Esophagus muscularis mucosa (tissue), 4 donors: Measurements from ENCODE around the gene TEC. TPM values are rescaled to one million over a fixed set of nuclear protein-coding genes. Genes with fewer than 3 reads are reported as not detected.

Source experiments
- DNase-seq: peaks from one replicate; pipeline ENCODE4 v3.0.0-alpha.2; 2017; ENCODE audit errors: extremely low spot score
- H3K27ac ChIP-seq, 4 donors: fragments of 200-600 bp; sonication (generic); replicated peaks in 1 of 4; 1 replicate in 3 of 4; 2 replicates in 1 of 4; pipeline ENCODE4 v1.5.1; 2016 to 2019; ENCODE audit warnings: mild to moderate bottlenecking in 1 of 4
- H3K27me3 ChIP-seq, 4 donors: fragments of 200-600 bp; sonication (generic); one replicate each; pipeline versions ENCODE4 v1.5.1 to v1.6.0; 2016 to 2019
- H3K36me3 ChIP-seq, 4 donors: fragments of 200-600 bp; sonication (generic); one replicate each; pipeline ENCODE4 v1.5.1; 2016 to 2019
- H3K4me1 ChIP-seq, 4 donors: fragments of 200-600 bp; sonication (generic); one replicate each; pipeline ENCODE4 v1.5.1; 2016 to 2019
- H3K4me3 ChIP-seq, 4 donors: fragments of 200-600 bp; sonication (generic); 1 replicate in 2 of 4; 2 replicates in 2 of 4; pipeline ENCODE4 v1.5.1; 2016 to 2019; ENCODE audit warnings: mild to moderate bottlenecking in 4 of 4, moderate library complexity in 1 of 4
- H3K9me3 ChIP-seq, 4 donors: fragments of 200-600 bp; sonication (generic); 1 replicate in 3 of 4; 2 replicates in 1 of 4; pipeline ENCODE4 v1.5.1; 2016 to 2019
- CTCF ChIP-seq, 3 experiments: fragments of 200-600 bp in 2 of 3; fragments of 450-650 bp in 1 of 3; sonication (generic) in 2 of 3; IDR thresholded peaks; one replicate each; pipeline ENCODE4 v1.5.1; 2017 to 2019; ENCODE audit warnings: antibody characterized with exemption in 3 of 3, mild to moderate bottlenecking in 2 of 3, moderate library complexity in 1 of 3
- EP300 ChIP-seq: sonication (generic); formaldehyde crosslinking; IDR thresholded peaks from one replicate; pipeline ENCODE4 v1.6.1; 2017; ENCODE audit warnings: antibody characterized with exemption
- POLR2A ChIP-seq: fragments of 450-650 bp; IDR thresholded peaks from one replicate; pipeline ENCODE4 v1.6.1; 2017; ENCODE audit warnings: antibody characterized with exemption, moderate library complexity, mild to moderate bottlenecking, low read depth
- POLR2AphosphoS5 ChIP-seq, 2 donors: sonication (generic); formaldehyde crosslinking; IDR thresholded peaks; one replicate each; pipeline ENCODE4 v1.6.1; 2017; ENCODE audit warnings: antibody characterized with exemption in 2 of 2
- WGBS: methylation state at CpG from one replicate; pipeline ENCODE4 v1.1.5; 2018; 5-methylcytosine and 5-hydroxymethylcytosine counted together
- intact Hi-C: fragments of 100-400 bp; cut with DNase I; formaldehyde crosslinking; loops from one replicate; pipeline ENCODE4 v1.15.1; 2023
- total RNA-seq, 4 donors: library from RNA; depleted of rRNA; stranded (reverse); fragments of >200 nt; gene quantifications; one replicate each; pipeline versions ENCODE4 v1.1.0 to v1.2.1, GENCODE V29; 2016

TEC gene
- total RNA-seq, 4 donors from 2014 or later = 1.5 to 2.2 (median 1.9) TPM

DNA sequence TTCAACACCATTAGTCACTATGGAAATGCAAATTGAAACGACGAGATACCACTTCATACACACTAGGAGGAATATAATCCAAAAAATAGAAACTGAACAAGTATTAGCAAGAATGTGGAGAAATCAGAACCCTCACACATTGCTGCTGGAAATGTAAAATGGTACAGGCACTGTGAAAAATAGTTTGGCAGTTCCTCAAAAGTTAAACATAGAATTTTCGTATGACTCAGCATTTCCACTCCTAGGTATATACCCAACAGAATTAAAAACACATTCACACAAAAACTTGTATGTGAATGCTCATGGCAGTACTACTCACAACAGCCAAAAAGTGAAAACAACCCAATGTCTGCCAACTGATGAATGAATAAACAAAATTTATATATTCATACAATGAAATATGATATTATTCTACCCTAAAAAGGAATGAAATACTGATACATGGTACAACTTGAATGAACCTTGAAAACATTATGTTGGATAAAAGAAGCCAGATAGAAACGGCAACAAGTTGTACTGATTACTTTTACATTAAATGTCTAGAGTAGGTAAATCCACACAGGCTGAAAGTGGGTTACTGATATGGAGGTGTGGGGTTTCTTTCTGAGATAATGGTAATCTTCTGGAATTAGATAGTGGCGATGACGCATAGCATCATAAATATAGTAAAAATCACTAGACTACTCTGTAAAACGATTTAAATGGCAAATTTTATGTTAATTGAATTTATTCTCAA is 22.3 kb downstream of the TEC start:
- H3K4me3 ChIP-seq = no peak overlapping the region
- no peak overlapping the region for H3K27ac ChIP-seq
- H3K36me3 ChIP-seq = no peaks in the 10 kb centered on the region
- H3K4me1 ChIP-seq = peaks cover 0 to 3% (median 0%) of the 10 kb centered on the region in 4 donors
- H3K9me3 ChIP-seq = no peaks in the 10 kb centered on the region
- intact Hi-C loops = no loop called here
- no peak for TF ChIP-seq POLR2A
- TF ChIP-seq CTCF (IDR thresholded peaks at IDR 0.05) = no peak
- no peak for TF ChIP-seq POLR2AphosphoS5 (IDR thresholded peaks at IDR 0.05)
- no peak for TF ChIP-seq EP300
- WGBS = 75% methylated on average over 7 of the region's 7 CpGs
- DNase-seq = no peak
- H3K27me3 ChIP-seq = no peaks in the 10 kb centered on the region

GRCh38 chr4:48244665-48245064 is 25.0 kb downstream of the TEC start:
- intact Hi-C loops = no loop called here
- over 99% methylated on average over 4 of the region's 4 CpGs for WGBS
- H3K27me3 ChIP-seq = no peaks in the 10 kb centered on the region
- peaks cover 0 to 3% (median 0%) of the 10 kb centered on the region in 4 donors for H3K4me1 ChIP-seq
- no peaks in the 10 kb centered on the region for H3K36me3 ChIP-seq
- no peak overlapping the region for H3K27ac ChIP-seq
- TF ChIP-seq POLR2A (no peak), CTCF (IDR thresholded peaks at IDR 0.05) (no peak), EP300 (no peak), POLR2AphosphoS5 (IDR thresholded peaks at IDR 0.05) (no peak)
- no peaks in the 10 kb centered on the region for H3K9me3 ChIP-seq
- H3K4me3 ChIP-seq = no peak overlapping the region
- DNase-seq = no peak

DNA sequence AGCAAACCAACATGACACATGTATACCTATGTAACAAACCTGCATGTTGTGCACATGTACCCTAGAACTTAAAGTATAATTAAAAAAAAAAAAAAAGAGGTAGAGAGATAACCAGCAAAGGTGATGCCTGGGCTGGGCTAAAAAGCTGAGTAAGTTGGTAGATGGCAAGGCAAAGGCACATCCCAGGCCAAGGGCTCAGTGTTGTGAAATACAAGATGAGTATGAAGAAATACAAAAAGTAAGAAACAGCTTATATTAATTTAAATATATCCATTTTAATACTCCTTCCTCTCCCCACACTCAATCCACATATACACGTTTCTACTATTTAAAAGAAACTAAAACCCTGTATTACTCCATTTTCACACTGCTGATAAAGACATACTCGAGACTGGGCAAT is 25.8 kb downstream of the TEC start:
- Histone ChIP-seq H3K4me1 (peaks cover 0 to 3% (median 0%) of the 10 kb centered on the region in 4 donors), H3K9me3 (no peaks in the 10 kb centered on the region), H3K27me3 (no peaks in the 10 kb centered on the region), H3K4me3 (no peak overlapping the region), H3K36me3 (no peaks in the 10 kb centered on the region), H3K27ac (no peak overlapping the region)
- intact Hi-C loops = no loop called here
- 76% methylated on average over 2 of the region's 2 CpGs for WGBS
- no peak for DNase-seq
- TF ChIP-seq POLR2A (no peak), POLR2AphosphoS5 (IDR thresholded peaks at IDR 0.05) (no peak), CTCF (IDR thresholded peaks at IDR 0.05) (no peak), EP300 (no peak)

GRCh38 chr4:48243429-48243828 is 26.2 kb downstream of the TEC start:
- H3K27ac ChIP-seq = no peak overlapping the region
- 93% methylated on average over 3 of the region's 3 CpGs for WGBS
- peaks cover 0 to 3% (median 0%) of the 10 kb centered on the region in 4 donors for H3K4me1 ChIP-seq
- H3K4me3 ChIP-seq = no peak overlapping the region
- no peaks in the 10 kb centered on the region for H3K9me3 ChIP-seq
- TF ChIP-seq CTCF (IDR thresholded peaks at IDR 0.05) (no peak), POLR2AphosphoS5 (IDR thresholded peaks at IDR 0.05) (no peak), POLR2A (no peak), EP300 (no peak)
- DNase-seq = no peak
- H3K36me3 ChIP-seq = no peaks in the 10 kb centered on the region
- H3K27me3 ChIP-seq = no peaks in the 10 kb centered on the region
- intact Hi-C loops = no loop called here
